ENCODE results near the gene CFAP410. TPM values are rescaled to one million over a fixed set of nuclear protein-coding genes. Genes with fewer than 3 reads are reported as not detected.

CFAP410 gene
- total and polyA plus RNA-seq, 2 of the 13 experiments (the other 11 are each of a cell fraction or from before 2014, with no cell fraction given): 8.0 to 20.1 TPM

- Histone ChIP-seq H3K27ac (ENCODE audit: extremely low read length, insufficient read depth, low read length) (no peak overlapping the region), H3K27me3 (ENCODE audit: control insufficient read depth in 1 of 2, insufficient read depth in 2 of 2, low read length in 2 of 2) (peaks cover 0 to 30% of the 10 kb centered on the region in 2 experiments; a peak in 4 of 5 replicates), H3K4me1 (ENCODE audit: insufficient read depth, low read length) (peaks cover 18% of the 10 kb centered on the region), H2AFZ (ENCODE audit: low read length) (no peak overlapping the region), H4K20me1 (ENCODE audit: insufficient read depth, low read length) (no peaks in the 10 kb centered on the region), H3K4me3 (replicated peaks in 1 of 3; ENCODE audit: insufficient read depth in 1 of 3, low read depth in 2 of 3, low read length in 3 of 3) (no peak overlapping the region; a peak in 1 of 6 replicates), H3K36me3 (replicated peaks in 1 of 2; ENCODE audit: control insufficient read depth in 1 of 2, insufficient read depth in 2 of 2, low read length in 2 of 2) (no peaks in the 10 kb centered on the region), H3K79me2 (ENCODE audit: insufficient read depth, low read length) (no peaks in the 10 kb centered on the region), H3K4me2 (ENCODE audit: low read depth, low read length) (no peak overlapping the region; the same call in 1 of the 2 replicates), H3K9ac (ENCODE audit: insufficient read depth, low read depth, low read length) (no peak overlapping the region), H3K9me3 (ENCODE audit: low read length) (no peaks in the 10 kb centered on the region)
- POLR2A ChIA-PET: interaction anchor here (0.7 to 1.2 kb wide), 2 partner anchors 137 to 640 kb away, joined by 3 read pairs; no protein-coding TSS in a partner anchor
- peak; percentile 40; the same call in 1 of the 2 replicates for TF ChIP-seq HOXA3 (CRISPR knock-in tag; IDR thresholded peaks at IDR 0.05)
- peak; percentile 27; the same call in 1 of the 2 replicates for TF ChIP-seq ZNF687 (CRISPR knock-in tag; IDR thresholded peaks at IDR 0.05)
- no peak for TF ChIP-seq ZNF160 (CRISPR knock-in tag; IDR thresholded peaks at IDR 0.05)
- no peak for TF ChIP-seq ZNF280D (CRISPR knock-in tag; IDR thresholded peaks at IDR 0.05)
- no peak for TF ChIP-seq NR2C2 (CRISPR knock-in tag; IDR thresholded peaks at IDR 0.05; ENCODE audit: borderline replicate concordance)
- peak; percentile 53 for TF ChIP-seq CTCF (CRISPR knock-in tag; IDR thresholded peaks at IDR 0.05)
- peak; percentile 37 for TF ChIP-seq STAG1 (CRISPR knock-in tag; IDR thresholded peaks at IDR 0.05)
- FAIRE-seq (no peak), ATAC-seq (peak; percentile 62), DNase-seq (ENCODE audit: low spot score) (no peak)
- no TSS peak for BruUV-seq (replicated peaks)
- intact Hi-C loops (cut with micrococcal nuclease; ENCODE audit: unreplicated experiment): loop anchor here (10.0 kb wide), 1 partner anchor 66 kb away; no protein-coding TSS in a partner anchor
- CTCF ChIA-PET (ENCODE audit: low intra/inter-chr PET ratio, low total read pairs): no interaction called here
- in situ Hi-C loops (cut with HindIII; ENCODE audit: extremely low pct_ligation_motif_present, low pct_unique_long_range_greater_than_20kb): no loop called here
- 29% methylated on average over 23 of the region's 35 CpGs for WGBS (ENCODE audit: low lambda C conversion rate)
Measured at GRCh38 chr21:44368711-44369446, 29.7 kb upstream of the CFAP410 start.
